ENCODE measurements around the gene FERMT2.

Gene FERMT2

DNA sequence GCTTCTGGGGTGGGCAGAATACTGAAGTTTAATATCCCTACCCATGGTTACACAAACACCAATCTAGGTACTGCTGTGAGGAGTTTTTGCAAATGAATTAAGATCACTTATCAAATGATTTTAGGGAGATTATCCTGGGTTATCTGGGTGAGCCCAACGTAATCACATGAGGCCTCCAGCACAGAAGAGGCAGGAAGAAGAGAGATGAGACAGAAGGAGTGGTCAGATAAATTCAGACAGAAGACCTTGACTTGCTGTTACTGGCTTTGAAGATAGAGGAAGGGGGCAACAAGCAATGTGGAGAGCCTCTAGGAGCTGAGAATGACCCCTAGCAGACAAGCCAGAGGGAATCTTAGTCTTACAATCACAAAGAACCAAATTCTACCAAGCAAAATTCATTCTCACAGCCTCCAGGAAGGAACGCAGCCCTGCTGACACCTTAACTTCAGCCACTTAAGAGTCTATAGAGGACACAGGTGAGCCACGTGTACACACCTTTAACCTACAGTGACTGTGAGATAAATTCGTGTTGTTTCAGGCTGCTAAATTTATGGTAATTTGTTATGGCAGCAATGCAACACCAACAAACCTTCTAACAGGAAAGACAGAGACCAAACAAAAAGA lies 49.4 kb downstream of the FERMT2 start:
- DNase-seq (ENCODE audit: low read depth, low spot score), result no peak
- WGBS (ENCODE audit: insufficient coverage, insufficient read length), result no CpG with 5 or more reads among the region's 4 CpGs
- Histone ChIP-seq H3K27me3 (ENCODE audit: control insufficient read depth, insufficient read depth, low read length) (no peaks in the 10 kb centered on the region), H3K9me3 (ENCODE audit: control insufficient read depth, insufficient read depth, low read length) (no peaks in the 10 kb centered on the region), H3K4me1 (ENCODE audit: control insufficient read depth, insufficient read depth, low read length) (peaks cover 4% of the 10 kb centered on the region), H3K4me3 (ENCODE audit: low read length) (no peak overlapping the region), H3K36me3 (ENCODE audit: control insufficient read depth, insufficient read depth, low read length) (no peaks in the 10 kb centered on the region), H3K27ac (ENCODE audit: low read length) (no peak overlapping the region)

GRCh38 chr14:52900731-52901130 lies 50.1 kb downstream of the FERMT2 start:
- peaks cover 2% of the 10 kb centered on the region for H3K4me1 ChIP-seq (ENCODE audit: control insufficient read depth, insufficient read depth, low read length)
- no peaks in the 10 kb centered on the region for H3K36me3 ChIP-seq (ENCODE audit: control insufficient read depth, insufficient read depth, low read length)
- no peak overlapping the region for H3K4me3 ChIP-seq (ENCODE audit: low read length)
- H3K9me3 ChIP-seq (ENCODE audit: control insufficient read depth, insufficient read depth, low read length), result no peaks in the 10 kb centered on the region
- DNase-seq (ENCODE audit: low read depth, low spot score), result no peak
- no CpG with 5 or more reads among the region's 8 CpGs for WGBS (ENCODE audit: insufficient coverage, insufficient read length)
- no peak overlapping the region for H3K27ac ChIP-seq (ENCODE audit: low read length)
- no peaks in the 10 kb centered on the region for H3K27me3 ChIP-seq (ENCODE audit: control insufficient read depth, insufficient read depth, low read length)

DNA sequence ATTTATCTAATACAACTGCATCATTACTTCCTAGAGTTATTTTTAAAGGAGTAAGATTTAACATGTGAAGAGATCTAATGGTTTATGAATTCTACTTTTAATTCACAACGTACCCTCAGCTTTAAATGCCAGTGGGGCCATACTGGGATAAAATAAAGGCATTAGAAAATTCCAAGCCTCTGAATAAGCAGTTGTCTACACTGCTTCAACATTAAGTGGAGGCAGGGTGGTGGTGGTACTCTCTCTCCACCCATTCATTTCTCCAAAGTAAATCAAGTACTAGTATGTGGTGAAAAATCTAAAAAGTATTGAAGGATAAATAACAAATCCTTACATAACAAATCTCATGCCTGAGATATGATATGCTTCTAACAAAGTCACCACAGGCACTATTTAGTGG lies 52.4 kb downstream of the FERMT2 start:
- no CpG with 5 or more reads among the region's 1 CpG for WGBS (ENCODE audit: insufficient coverage, insufficient read length)
- no peak overlapping the region for H3K27ac ChIP-seq (ENCODE audit: low read length)
- no peaks in the 10 kb centered on the region for H3K36me3 ChIP-seq (ENCODE audit: control insufficient read depth, insufficient read depth, low read length)
- H3K4me3 ChIP-seq (ENCODE audit: low read length), result no peak overlapping the region
- peaks cover 2% of the 10 kb centered on the region for H3K4me1 ChIP-seq (ENCODE audit: control insufficient read depth, insufficient read depth, low read length)
- H3K27me3 ChIP-seq (ENCODE audit: control insufficient read depth, insufficient read depth, low read length), result no peaks in the 10 kb centered on the region
- DNase-seq (ENCODE audit: low read depth, low spot score), result no peak
- no peaks in the 10 kb centered on the region for H3K9me3 ChIP-seq (ENCODE audit: control insufficient read depth, insufficient read depth, low read length)

DNA sequence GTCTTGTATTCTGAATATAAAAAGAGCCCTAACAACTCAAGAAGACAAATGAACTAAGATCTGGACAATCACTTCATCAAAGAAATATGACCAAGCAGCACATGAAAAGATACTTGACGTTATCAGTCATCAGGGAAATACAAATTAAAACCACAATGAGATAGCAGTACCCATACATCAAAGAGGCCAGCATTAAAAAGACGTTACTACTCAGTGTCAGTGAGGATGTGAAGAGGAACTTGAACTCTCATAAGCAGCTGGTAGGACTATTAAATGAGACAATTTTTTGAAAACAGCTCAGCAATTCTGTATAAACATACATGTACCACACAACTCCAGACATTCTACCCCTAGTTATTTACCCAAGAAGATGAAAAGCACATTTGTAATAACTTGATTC lies 55.9 kb downstream of the FERMT2 start:
- H3K4me1 ChIP-seq (ENCODE audit: control insufficient read depth, insufficient read depth, low read length), result no peaks in the 10 kb centered on the region
- no peaks in the 10 kb centered on the region for H3K36me3 ChIP-seq (ENCODE audit: control insufficient read depth, insufficient read depth, low read length)
- no peaks in the 10 kb centered on the region for H3K27me3 ChIP-seq (ENCODE audit: control insufficient read depth, insufficient read depth, low read length)
- no peak overlapping the region for H3K27ac ChIP-seq (ENCODE audit: low read length)
- H3K9me3 ChIP-seq (ENCODE audit: control insufficient read depth, insufficient read depth, low read length), result no peaks in the 10 kb centered on the region
- no peak overlapping the region for H3K4me3 ChIP-seq (ENCODE audit: low read length)
- WGBS (ENCODE audit: insufficient coverage, insufficient read length), result no CpG with 5 or more reads among the region's 2 CpGs
- DNase-seq (ENCODE audit: low read depth, low spot score), result no peak

- H3K4me1 ChIP-seq (ENCODE audit: control insufficient read depth, insufficient read depth, low read length), result no peaks in the 10 kb centered on the region
- no peaks in the 10 kb centered on the region for H3K9me3 ChIP-seq (ENCODE audit: control insufficient read depth, insufficient read depth, low read length)
- DNase-seq (ENCODE audit: low read depth, low spot score), result no peak
- H3K27ac ChIP-seq (ENCODE audit: low read length), result no peak overlapping the region
- H3K27me3 ChIP-seq (ENCODE audit: control insufficient read depth, insufficient read depth, low read length), result no peaks in the 10 kb centered on the region
- H3K4me3 ChIP-seq (ENCODE audit: low read length), result no peak overlapping the region
- no peaks in the 10 kb centered on the region; the same call in 1 of the 2 replicates for H3K36me3 ChIP-seq (ENCODE audit: control insufficient read depth, insufficient read depth, low read length)
- WGBS (ENCODE audit: insufficient coverage, insufficient read length), result no CpG with 5 or more reads among the region's 3 CpGs
These were observed 59.0 kb downstream of the FERMT2 start for GRCh38 chr14:52891800-52892199.

DNA sequence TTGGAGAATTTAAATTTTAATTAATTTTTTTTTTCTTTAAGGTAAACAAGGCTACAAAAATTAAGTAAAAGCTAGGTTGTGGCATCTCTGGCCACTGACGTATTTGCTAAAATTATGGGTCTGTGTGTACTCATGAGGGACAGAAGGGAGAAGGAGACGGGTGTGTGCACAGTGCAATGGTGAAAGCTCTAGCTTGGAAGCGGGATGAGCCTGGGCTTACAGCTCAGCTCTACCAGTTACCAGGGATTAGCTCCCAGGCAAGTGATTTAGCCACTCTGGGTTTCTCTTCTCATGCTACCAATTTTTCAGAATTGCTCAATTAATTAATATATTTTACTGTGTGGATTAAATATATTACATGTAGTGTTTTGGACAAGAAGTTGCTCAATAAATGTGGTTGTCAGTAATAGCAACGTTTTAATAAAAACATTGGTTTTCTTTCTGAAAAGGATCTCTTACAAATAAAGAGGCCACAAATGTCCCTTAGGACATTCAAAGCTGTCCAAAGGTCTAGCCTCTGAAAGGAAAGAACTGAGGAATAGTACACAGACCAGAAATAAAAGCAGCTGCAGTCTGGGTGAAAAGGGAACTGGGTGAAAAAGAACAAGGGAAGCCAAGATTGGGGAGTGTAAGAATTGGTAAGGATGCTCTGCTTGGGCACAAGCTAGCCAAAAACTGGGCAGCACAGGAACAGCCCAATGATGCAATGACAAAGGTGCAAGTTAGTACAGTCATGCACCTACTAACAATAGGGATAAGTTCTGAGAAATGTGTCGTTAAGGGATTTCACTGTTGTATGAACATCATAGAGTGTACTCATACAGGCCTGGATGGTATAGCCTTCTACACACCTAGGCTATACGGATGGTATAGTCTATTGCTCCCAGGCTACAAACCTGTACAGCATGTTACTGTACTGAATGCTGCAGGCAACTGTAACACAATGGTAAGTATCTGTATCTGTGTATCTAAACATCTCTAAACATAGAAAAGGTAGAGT lies 61.7 kb downstream of the FERMT2 start:
- no peaks in the 10 kb centered on the region; the same call in 1 of the 2 replicates for H3K36me3 ChIP-seq (ENCODE audit: control insufficient read depth, insufficient read depth, low read length)
- H3K4me1 ChIP-seq (ENCODE audit: control insufficient read depth, insufficient read depth, low read length), result no peaks in the 10 kb centered on the region
- H3K9me3 ChIP-seq (ENCODE audit: control insufficient read depth, insufficient read depth, low read length), result no peaks in the 10 kb centered on the region
- no peak overlapping the region for H3K4me3 ChIP-seq (ENCODE audit: low read length)
- DNase-seq (ENCODE audit: low read depth, low spot score), result no peak
- H3K27me3 ChIP-seq (ENCODE audit: control insufficient read depth, insufficient read depth, low read length), result no peaks in the 10 kb centered on the region
- H3K27ac ChIP-seq (ENCODE audit: low read length), result no peak overlapping the region
- no CpG with 5 or more reads among the region's 6 CpGs for WGBS (ENCODE audit: insufficient coverage, insufficient read length)

GRCh38 chr14:52888159-52888558 lies 62.7 kb downstream of the FERMT2 start:
- Histone ChIP-seq H3K4me3 (ENCODE audit: low read length) (no peak overlapping the region), H3K36me3 (ENCODE audit: control insufficient read depth, insufficient read depth, low read length) (no peaks in the 10 kb centered on the region; the same call in 1 of the 2 replicates)

DNA sequence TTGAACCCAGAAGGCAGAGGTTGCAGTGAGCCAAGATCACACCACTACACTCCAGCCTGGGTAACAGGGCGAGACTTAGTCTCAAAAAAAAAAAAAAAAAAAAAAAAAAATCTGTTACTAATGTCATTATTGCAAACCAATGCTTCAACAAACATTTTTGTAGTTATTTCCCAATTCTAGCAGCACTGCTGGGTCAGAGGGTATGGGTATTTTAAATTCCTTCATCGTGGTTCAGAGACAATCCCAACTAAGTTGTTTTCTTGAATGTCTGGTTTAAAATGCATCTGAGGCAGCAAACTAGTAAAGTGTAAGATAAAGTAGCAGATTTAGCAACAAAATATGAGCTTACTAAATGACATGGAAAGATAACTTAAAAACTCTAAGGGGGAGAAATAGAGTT lies 65.6 kb downstream of the FERMT2 start:
- H3K36me3 ChIP-seq (ENCODE audit: control insufficient read depth, insufficient read depth, low read length), result no peaks in the 10 kb centered on the region; the same call in 1 of the 2 replicates
- no peak overlapping the region for H3K4me3 ChIP-seq (ENCODE audit: low read length)
- no peaks in the 10 kb centered on the region for H3K27me3 ChIP-seq (ENCODE audit: control insufficient read depth, insufficient read depth, low read length)
- no peak for DNase-seq (ENCODE audit: low read depth, low spot score)
- H3K27ac ChIP-seq (ENCODE audit: low read length), result no peak overlapping the region
- no CpG with 5 or more reads among the region's 2 CpGs for WGBS (ENCODE audit: insufficient coverage, insufficient read length)
- no peaks in the 10 kb centered on the region for H3K4me1 ChIP-seq (ENCODE audit: control insufficient read depth, insufficient read depth, low read length)
- no peaks in the 10 kb centered on the region for H3K9me3 ChIP-seq (ENCODE audit: control insufficient read depth, insufficient read depth, low read length)

More at GRCh38 chr14:52888159-52888558, 62.7 kb downstream of the FERMT2 start:
- no peak overlapping the region for H3K27ac ChIP-seq (ENCODE audit: low read length)
- H3K27me3 ChIP-seq (ENCODE audit: control insufficient read depth, insufficient read depth, low read length), result no peaks in the 10 kb centered on the region
- no peaks in the 10 kb centered on the region for H3K9me3 ChIP-seq (ENCODE audit: control insufficient read depth, insufficient read depth, low read length)
- no peak for DNase-seq (ENCODE audit: low read depth, low spot score)
- WGBS (ENCODE audit: insufficient coverage, insufficient read length), result 100% methylated on average over 2 of the region's 4 CpGs
- H3K4me1 ChIP-seq (ENCODE audit: control insufficient read depth, insufficient read depth, low read length), result no peaks in the 10 kb centered on the region

- WGBS (ENCODE audit: insufficient coverage, insufficient read length), result no CpG with 5 or more reads among the region's 5 CpGs
- Histone ChIP-seq H3K4me3 (ENCODE audit: low read length) (no peak overlapping the region), H3K27me3 (ENCODE audit: control insufficient read depth, insufficient read depth, low read length) (no peaks in the 10 kb centered on the region), H3K9me3 (ENCODE audit: control insufficient read depth, insufficient read depth, low read length) (no peaks in the 10 kb centered on the region), H3K27ac (ENCODE audit: low read length) (no peak overlapping the region), H3K36me3 (ENCODE audit: control insufficient read depth, insufficient read depth, low read length) (no peaks in the 10 kb centered on the region), H3K4me1 (ENCODE audit: control insufficient read depth, insufficient read depth, low read length) (no peaks in the 10 kb centered on the region)
- DNase-seq (ENCODE audit: low read depth, low spot score), result no peak
These were observed 67.2 kb downstream of the FERMT2 start for GRCh38 chr14:52883658-52884057.

DNA sequence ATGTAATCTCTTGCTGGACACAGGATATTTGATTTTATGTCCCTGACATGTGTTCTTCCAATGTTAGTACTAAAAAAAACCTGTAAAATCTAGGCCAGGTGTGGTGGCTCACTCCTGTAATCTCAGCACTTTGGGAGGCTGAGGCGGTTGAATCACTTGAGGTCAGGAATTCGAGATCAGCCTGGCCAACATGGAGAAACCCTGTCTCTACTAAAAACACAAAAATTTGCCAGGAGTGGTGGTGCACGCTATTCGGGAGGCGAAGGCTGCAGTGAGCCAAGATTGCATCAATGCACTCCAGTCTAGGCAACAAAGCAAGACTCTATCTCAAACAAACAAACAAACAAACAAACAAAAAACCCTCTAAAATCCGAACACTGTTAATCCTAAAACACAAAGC lies 68.0 kb downstream of the FERMT2 start:
- H3K27me3 ChIP-seq (ENCODE audit: control insufficient read depth, insufficient read depth, low read length), result no peaks in the 10 kb centered on the region
- H3K36me3 ChIP-seq (ENCODE audit: control insufficient read depth, insufficient read depth, low read length), result no peaks in the 10 kb centered on the region
- H3K9me3 ChIP-seq (ENCODE audit: control insufficient read depth, insufficient read depth, low read length), result no peaks in the 10 kb centered on the region
- DNase-seq (ENCODE audit: low read depth, low spot score), result no peak
- no peak overlapping the region for H3K4me3 ChIP-seq (ENCODE audit: low read length)
- H3K4me1 ChIP-seq (ENCODE audit: control insufficient read depth, insufficient read depth, low read length), result no peaks in the 10 kb centered on the region
- no peak overlapping the region for H3K27ac ChIP-seq (ENCODE audit: low read length)
- no CpG with 5 or more reads among the region's 6 CpGs for WGBS (ENCODE audit: insufficient coverage, insufficient read length)
